ENCODE results near the gene TEX36. TPM values are rescaled to one million over a fixed set of nuclear protein-coding genes. Genes with fewer than 3 reads are reported as not detected.
"Not testable (repeated sequence)": the region's sequence is repeated elsewhere in the genome, so short reads cannot be mapped to it uniquely, and the experiment has no call there.

TEX36 gene
- total RNA-seq, 4 donors from 2014 or later, result not detected

DNA sequence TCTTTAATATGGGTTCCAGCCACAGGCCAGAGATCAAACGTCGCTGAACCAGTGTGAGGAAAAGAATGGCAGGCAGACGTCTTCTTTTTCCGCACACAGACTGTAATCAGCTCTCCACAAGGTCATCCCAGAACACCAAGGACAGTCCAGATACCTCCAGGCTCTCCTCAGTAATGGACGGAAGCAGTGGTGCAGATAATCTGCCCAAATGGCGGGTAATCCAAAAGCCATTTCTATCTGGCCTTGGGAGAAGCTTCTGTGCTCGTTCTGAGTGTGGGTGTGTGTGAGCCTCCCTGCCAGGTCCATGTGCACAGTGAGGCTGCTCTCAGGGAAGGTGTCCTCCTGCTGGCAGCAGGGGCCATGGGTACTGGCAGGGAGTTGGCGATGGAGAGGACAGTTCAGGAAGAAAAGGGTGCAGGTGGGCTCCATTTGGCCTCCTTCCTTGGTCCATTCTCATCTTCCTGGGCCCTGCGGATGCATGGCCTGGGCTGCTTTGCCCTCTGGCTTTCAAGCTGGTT, 15.6 kb upstream of the TEX36 start:
- no peak for ATAC-seq
- Histone ChIP-seq H3K36me3 (no peaks in the 10 kb centered on the region), H3K27ac (no peak overlapping the region), H3K27me3 (no peaks in the 10 kb centered on the region), H3K4me1 (no peaks in the 10 kb centered on the region), H3K4me3 (no peak overlapping the region), H3K9me3 (no peaks in the 10 kb centered on the region)
- WGBS, 2 donors (ENCODE audit: low coverage in 1 of 2), result 75 to 87% methylated on average over 5 to 7 of the region's 9 CpGs
- TF ChIP-seq, protein P1, sequence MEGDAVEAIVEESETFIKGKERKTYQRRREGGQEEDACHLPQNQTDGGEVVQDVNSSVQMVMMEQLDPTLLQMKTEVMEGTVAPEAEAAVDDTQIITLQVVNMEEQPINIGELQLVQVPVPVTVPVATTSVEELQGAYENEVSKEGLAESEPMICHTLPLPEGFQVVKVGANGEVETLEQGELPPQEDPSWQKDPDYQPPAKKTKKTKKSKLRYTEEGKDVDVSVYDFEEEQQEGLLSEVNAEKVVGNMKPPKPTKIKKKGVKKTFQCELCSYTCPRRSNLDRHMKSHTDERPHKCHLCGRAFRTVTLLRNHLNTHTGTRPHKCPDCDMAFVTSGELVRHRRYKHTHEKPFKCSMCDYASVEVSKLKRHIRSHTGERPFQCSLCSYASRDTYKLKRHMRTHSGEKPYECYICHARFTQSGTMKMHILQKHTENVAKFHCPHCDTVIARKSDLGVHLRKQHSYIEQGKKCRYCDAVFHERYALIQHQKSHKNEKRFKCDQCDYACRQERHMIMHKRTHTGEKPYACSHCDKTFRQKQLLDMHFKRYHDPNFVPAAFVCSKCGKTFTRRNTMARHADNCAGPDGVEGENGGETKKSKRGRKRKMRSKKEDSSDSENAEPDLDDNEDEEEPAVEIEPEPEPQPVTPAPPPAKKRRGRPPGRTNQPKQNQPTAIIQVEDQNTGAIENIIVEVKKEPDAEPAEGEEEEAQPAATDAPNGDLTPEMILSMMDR (IDR thresholded peaks at IDR 0.05), result no peak
- no peak for TF ChIP-seq POLR2A (IDR thresholded peaks at IDR 0.05)
- no peak for TF ChIP-seq EP300 (IDR thresholded peaks at IDR 0.05)
- TF ChIP-seq POLR2AphosphoS5 (IDR thresholded peaks at IDR 0.05), result no peak

DNA sequence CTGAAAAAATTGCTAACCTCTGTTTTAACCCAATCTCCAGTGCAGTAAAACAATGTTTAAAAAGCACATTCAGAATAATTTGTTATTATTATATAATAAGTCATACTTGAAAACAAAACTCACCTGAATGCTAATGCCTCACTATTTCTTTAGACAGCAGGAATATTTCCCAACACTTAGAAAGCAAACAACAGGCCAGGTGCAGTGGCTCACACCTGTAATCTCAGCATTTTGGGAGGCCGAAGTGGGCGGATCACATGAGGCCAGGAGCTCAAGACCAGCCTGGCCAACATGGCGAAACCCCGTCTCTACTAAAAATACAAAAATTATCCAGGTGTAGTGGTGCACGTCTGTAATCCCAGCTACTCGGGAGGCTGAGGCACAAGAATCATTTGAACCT, 13.9 kb upstream of the TEX36 start:
- not testable (repeated sequence) for H3K9me3 ChIP-seq, ATAC-seq, H3K4me3 ChIP-seq, H3K27ac ChIP-seq, H3K27me3 ChIP-seq, H3K4me1 ChIP-seq, H3K36me3 ChIP-seq
- WGBS, 2 donors (ENCODE audit: low coverage in 1 of 2), result 96% methylated on average over 6 of the region's 6 CpGs; no CpG with 5 or more reads in 1 of the 2 donors

DNA sequence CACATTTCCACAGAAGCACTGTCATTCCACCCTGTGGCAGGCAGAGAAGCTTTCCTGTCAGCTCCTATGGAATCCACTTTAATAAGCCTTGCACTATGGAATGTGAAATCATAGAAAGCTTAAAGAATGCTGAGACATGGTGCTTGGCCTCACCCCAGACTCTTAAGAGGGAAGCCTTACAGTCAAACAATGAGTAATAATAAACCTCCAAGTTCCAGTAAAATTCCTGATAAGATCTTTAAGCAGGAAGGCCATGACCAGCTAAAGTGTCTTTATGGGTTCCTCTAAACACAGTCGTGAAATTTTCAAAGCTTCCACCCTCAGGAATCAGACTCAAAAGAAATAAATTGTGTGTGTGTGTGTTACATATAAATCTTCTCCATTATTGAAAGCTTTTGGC, 11.9 kb upstream of the TEX36 start:
- peaks cover 6% of the 10 kb centered on the region for H3K27me3 ChIP-seq
- TF ChIP-seq, protein P1 (IDR thresholded peaks at IDR 0.05), result no peak
- H3K9me3 ChIP-seq, result no peaks in the 10 kb centered on the region
- no peaks in the 10 kb centered on the region for H3K36me3 ChIP-seq
- no peak overlapping the region for H3K4me3 ChIP-seq
- WGBS, 2 donors (ENCODE audit: low coverage in 1 of 2), result 69 to 75% methylated on average over 1 of the region's 1 CpG
- ATAC-seq, result no peak
- no peak overlapping the region for H3K27ac ChIP-seq
- no peaks in the 10 kb centered on the region for H3K4me1 ChIP-seq

DNA sequence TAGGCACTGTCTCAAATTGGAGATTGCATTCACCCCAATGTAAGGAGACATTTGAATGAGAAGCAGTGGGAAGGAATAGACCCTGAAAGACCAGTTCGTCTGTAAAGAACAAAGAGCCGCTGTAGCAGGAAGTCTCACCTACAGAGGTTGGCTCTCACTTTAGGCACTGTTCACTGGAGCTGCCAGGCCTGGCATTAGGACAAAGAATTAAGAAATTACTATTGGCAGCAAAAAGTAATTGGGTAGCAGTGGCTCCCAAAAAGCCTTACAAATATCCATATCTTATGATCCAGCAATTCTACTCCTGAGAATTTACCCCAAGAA, 10.5 kb upstream of the TEX36 start:
- ATAC-seq, result no peak
- 67 to 88% methylated on average over 1 to 2 of the region's 2 CpGs for WGBS, 2 donors (ENCODE audit: low coverage in 1 of 2)

DNA sequence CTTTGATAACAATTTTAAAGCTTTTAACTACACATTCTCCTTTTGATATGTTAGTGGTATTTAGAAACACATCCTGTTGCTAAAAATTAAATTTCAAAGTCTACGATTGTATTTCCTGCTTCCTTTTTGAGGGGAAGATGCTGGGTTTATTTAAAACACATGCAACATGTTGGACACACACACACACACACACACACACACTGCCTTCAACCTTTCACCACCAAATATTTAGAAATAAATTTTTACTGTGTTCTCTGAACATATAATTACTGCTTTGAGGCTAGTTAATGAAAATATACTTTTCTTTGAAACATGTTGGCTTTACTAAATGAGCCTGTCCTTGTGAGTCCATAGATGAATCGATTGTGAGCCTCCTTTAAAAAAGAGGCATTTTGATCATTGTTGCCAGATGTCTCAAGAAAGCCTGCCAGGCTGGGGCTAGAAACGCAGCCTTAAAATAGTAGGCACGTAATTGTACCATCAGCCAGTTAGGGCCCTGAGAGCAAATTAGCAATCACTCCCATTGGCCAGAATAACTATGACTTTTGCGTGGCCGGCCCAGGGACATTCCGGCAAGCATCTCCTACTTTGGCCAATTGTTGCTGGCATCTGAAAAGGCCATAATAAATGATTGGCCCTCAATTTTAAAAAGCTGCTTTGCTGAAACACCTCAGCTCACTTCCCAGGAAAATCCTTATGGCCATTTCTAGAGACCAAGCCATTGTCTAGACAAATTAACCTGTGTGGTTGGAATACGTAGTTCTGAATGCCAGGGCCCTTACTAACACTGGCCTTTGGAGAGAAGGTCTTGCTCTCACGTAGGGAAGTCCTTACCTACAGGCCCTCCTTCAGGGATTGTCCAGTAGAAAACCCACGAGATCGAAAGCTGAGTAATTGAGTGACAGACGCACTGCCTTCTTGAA, 9.9 kb upstream of the TEX36 start:
- Histone ChIP-seq H3K27ac (no peak overlapping the region), H3K4me3 (no peak overlapping the region), H3K36me3 (no peaks in the 10 kb centered on the region), H3K9me3 (no peaks in the 10 kb centered on the region), H3K4me1 (no peaks in the 10 kb centered on the region), H3K27me3 (peaks cover 6% of the 10 kb centered on the region)
- 79 to 87% methylated on average over 7 to 11 of the region's 12 CpGs for WGBS, 2 donors (ENCODE audit: low coverage in 1 of 2)
- TF ChIP-seq POLR2AphosphoS5 (IDR thresholded peaks at IDR 0.05), result no peak
- TF ChIP-seq, protein P1 (IDR thresholded peaks at IDR 0.05), result no peak
- no peak for TF ChIP-seq EP300 (IDR thresholded peaks at IDR 0.05)
- no peak for TF ChIP-seq POLR2A (IDR thresholded peaks at IDR 0.05)
- no peak for ATAC-seq

More for the DNA sequence above, 10.5 kb upstream of the TEX36 start:
- no peak for TF ChIP-seq EP300 (IDR thresholded peaks at IDR 0.05)
- TF ChIP-seq, protein P1 (IDR thresholded peaks at IDR 0.05), result no peak
- TF ChIP-seq POLR2AphosphoS5 (IDR thresholded peaks at IDR 0.05), result no peak
- TF ChIP-seq POLR2A (IDR thresholded peaks at IDR 0.05), result no peak
- no peaks in the 10 kb centered on the region for H3K9me3 ChIP-seq
- no peak overlapping the region for H3K27ac ChIP-seq
- no peak overlapping the region for H3K4me3 ChIP-seq
- H3K36me3 ChIP-seq, result no peaks in the 10 kb centered on the region
- H3K27me3 ChIP-seq, result peaks cover 6% of the 10 kb centered on the region
- H3K4me1 ChIP-seq, result no peaks in the 10 kb centered on the region
